ENCODE measurements around the gene CNTNAP5.

CNTNAP5 gene

GRCh38 chr2:124080281-124081153 is 55.4 kb downstream of the CNTNAP5 start:
- Mint-ChIP-seq H3K4me3 (no peak overlapping the region), H3K27ac (no peak overlapping the region), H3K36me3 (ENCODE audit: insufficient read depth) (no peaks in the 10 kb centered on the region), H3K9me3 (peaks cover 2 to 5% of the 10 kb centered on the region in 2 donors), H3K27me3 (no peaks in the 10 kb centered on the region), H3K4me1 (ENCODE audit: low read depth in 2 of 2) (no peaks in the 10 kb centered on the region)
- ATAC-seq (replicated peaks) (no peak), DNase-seq (no peak)

- Mint-ChIP-seq H3K27me3 (no peaks in the 10 kb centered on the region), H3K4me1 (ENCODE audit: low read depth in 2 of 2) (no peaks in the 10 kb centered on the region), H3K27ac (no peak overlapping the region), H3K36me3 (ENCODE audit: insufficient read depth) (no peaks in the 10 kb centered on the region), H3K9me3 (peaks cover 5% of the 10 kb centered on the region in 2 donors), H3K4me3 (no peak overlapping the region)
- ATAC-seq (replicated peaks) (no peak), DNase-seq (no peak)
Observed at GRCh38 chr2:124081154-124081716, 56.1 kb downstream of the CNTNAP5 start.

- Mint-ChIP-seq H3K36me3 (ENCODE audit: insufficient read depth) (no peaks in the 10 kb centered on the region), H3K27me3 (no peaks in the 10 kb centered on the region), H3K4me1 (ENCODE audit: low read depth in 2 of 2) (no peaks in the 10 kb centered on the region), H3K4me3 (no peak overlapping the region), H3K9me3 (peaks cover 11 to 12% of the 10 kb centered on the region in 2 donors), H3K27ac (no peak overlapping the region)
- ATAC-seq (replicated peaks), result no peak
- DNase-seq, result no peak
Observed at GRCh38 chr2:124088616-124089015, 63.5 kb downstream of the CNTNAP5 start.

DNA sequence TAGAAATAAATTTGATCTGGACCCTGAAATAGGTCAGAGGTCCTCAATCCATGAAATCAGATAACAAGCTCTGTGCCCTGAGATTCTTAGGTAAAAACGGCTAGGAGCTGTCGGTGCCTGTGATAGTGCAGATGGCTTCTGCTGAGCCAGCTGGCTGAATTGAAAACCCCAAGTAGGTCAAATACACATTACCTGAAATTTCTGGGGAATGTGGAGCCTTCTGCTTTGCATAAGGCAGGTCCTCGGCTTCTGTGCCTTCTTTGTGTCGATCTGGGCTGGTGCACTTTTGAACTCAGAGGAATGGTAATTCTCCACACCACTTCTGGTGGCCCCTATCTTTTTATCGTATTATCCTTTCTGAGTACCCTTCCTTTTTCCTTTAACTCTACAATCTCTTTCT is 66.6 kb downstream of the CNTNAP5 start:
- H3K27me3 Mint-ChIP-seq, result no peaks in the 10 kb centered on the region
- no peaks in the 10 kb centered on the region for H3K36me3 Mint-ChIP-seq (ENCODE audit: insufficient read depth)
- no peaks in the 10 kb centered on the region for H3K4me1 Mint-ChIP-seq (ENCODE audit: low read depth in 2 of 2)
- peaks cover 7 to 12% of the 10 kb centered on the region in 2 donors for H3K9me3 Mint-ChIP-seq
- H3K4me3 Mint-ChIP-seq, result no peak overlapping the region
- ATAC-seq (replicated peaks) (no peak), DNase-seq (no peak)
- H3K27ac Mint-ChIP-seq, result no peak overlapping the region

DNA sequence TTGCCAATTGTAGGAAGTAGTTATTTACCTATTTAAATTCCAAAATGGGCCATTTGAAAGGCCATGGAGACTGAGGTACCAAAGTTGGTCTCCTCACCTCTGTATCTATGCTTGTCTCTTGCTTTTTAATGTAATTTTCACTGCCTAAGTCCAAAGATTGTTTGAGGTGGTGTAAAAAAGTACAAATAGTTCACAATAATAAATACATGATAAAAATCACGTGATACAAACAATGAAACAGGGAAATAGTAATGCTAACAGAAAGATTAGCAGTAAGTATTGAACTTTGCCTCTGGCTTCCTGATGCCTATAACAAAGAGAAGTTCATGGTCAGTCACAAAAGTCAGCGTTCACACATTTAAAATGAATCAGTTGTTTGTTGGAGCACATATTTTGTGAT is 67.6 kb downstream of the CNTNAP5 start:
- Mint-ChIP-seq H3K4me1 (ENCODE audit: low read depth in 2 of 2) (no peaks in the 10 kb centered on the region), H3K36me3 (ENCODE audit: insufficient read depth) (no peaks in the 10 kb centered on the region), H3K9me3 (peaks cover 7 to 12% of the 10 kb centered on the region in 2 donors), H3K27me3 (no peaks in the 10 kb centered on the region), H3K27ac (no peak overlapping the region), H3K4me3 (no peak overlapping the region)
- no peak for ATAC-seq (replicated peaks)
- DNase-seq, result no peak

- Mint-ChIP-seq H3K36me3 (ENCODE audit: insufficient read depth) (no peaks in the 10 kb centered on the region), H3K4me3 (no peak overlapping the region), H3K27ac (no peak overlapping the region), H3K9me3 (peaks cover 2 to 7% of the 10 kb centered on the region in 2 donors), H3K27me3 (no peaks in the 10 kb centered on the region), H3K4me1 (ENCODE audit: low read depth in 2 of 2) (no peaks in the 10 kb centered on the region)
- DNase-seq (no peak), ATAC-seq (replicated peaks) (no peak)
Observed at GRCh38 chr2:124104914-124105313, 79.8 kb downstream of the CNTNAP5 start.

DNA sequence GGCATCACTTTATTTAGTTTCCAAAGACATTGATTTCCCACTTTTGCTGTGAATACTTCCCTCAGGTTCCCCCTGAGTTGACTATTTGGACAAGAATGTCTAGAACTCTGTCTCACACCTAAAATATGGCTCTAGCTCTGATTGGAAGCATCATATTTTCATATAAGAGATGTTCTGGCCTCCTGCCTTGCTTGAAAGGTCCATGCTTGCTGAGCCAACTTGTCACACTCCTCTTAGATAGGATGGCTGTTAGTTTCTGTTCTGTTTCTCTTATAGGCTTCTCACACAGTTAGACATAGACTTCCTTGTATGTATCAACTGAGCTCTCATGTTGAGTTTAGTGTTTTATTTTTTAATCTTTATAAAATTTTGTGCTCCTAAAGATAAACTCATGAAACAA is 87.1 kb downstream of the CNTNAP5 start:
- Mint-ChIP-seq H3K9me3 (peaks cover 6% of the 10 kb centered on the region in 2 donors), H3K4me3 (no peak overlapping the region), H3K4me1 (ENCODE audit: low read depth in 2 of 2) (no peaks in the 10 kb centered on the region), H3K27me3 (no peaks in the 10 kb centered on the region), H3K27ac (no peak overlapping the region), H3K36me3 (ENCODE audit: insufficient read depth) (no peaks in the 10 kb centered on the region)
- ATAC-seq (replicated peaks) (no peak), DNase-seq (no peak)

- peaks cover 6% of the 10 kb centered on the region in 2 donors for H3K9me3 Mint-ChIP-seq
- H3K4me3 Mint-ChIP-seq, result no peak overlapping the region
- H3K27ac Mint-ChIP-seq, result no peak overlapping the region
- H3K4me1 Mint-ChIP-seq (ENCODE audit: low read depth in 2 of 2), result no peaks in the 10 kb centered on the region
- DNase-seq (no peak), ATAC-seq (replicated peaks) (no peak)
- no peaks in the 10 kb centered on the region for H3K36me3 Mint-ChIP-seq (ENCODE audit: insufficient read depth)
- H3K27me3 Mint-ChIP-seq, result no peaks in the 10 kb centered on the region
Observed at GRCh38 chr2:124112966-124113365, 87.9 kb downstream of the CNTNAP5 start.

DNA sequence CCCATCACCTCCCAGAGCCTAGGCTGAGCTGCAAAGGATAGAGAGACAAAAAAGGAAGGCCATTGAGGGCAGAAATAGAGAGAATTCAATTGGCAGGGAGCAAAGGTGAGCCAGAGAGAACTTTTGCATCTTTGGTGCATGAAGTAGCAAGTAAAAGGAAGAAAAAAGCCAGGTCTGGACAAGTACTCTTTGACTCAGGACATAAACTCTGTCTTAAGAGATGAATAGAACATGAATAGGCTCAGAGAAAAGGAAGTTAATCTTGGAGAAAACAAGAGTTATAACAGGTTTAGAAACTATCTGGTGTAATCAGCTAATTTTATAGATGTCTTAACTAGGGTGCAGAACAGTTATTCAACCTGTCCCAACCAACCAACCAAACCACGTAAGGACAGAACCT is 95.2 kb downstream of the CNTNAP5 start:
- Mint-ChIP-seq H3K27me3 (no peaks in the 10 kb centered on the region), H3K36me3 (ENCODE audit: insufficient read depth) (no peaks in the 10 kb centered on the region), H3K4me1 (ENCODE audit: low read depth in 2 of 2) (no peaks in the 10 kb centered on the region), H3K9me3 (peaks cover 6 to 15% of the 10 kb centered on the region in 2 donors), H3K27ac (no peak overlapping the region), H3K4me3 (no peak overlapping the region)
- ATAC-seq (replicated peaks) (no peak), DNase-seq (no peak)

- no peaks in the 10 kb centered on the region for H3K27me3 Mint-ChIP-seq
- no peaks in the 10 kb centered on the region for H3K4me1 Mint-ChIP-seq (ENCODE audit: low read depth in 2 of 2)
- H3K27ac Mint-ChIP-seq, result no peak overlapping the region
- ATAC-seq (replicated peaks), result no peak
- H3K4me3 Mint-ChIP-seq, result no peak overlapping the region
- no peaks in the 10 kb centered on the region for H3K36me3 Mint-ChIP-seq (ENCODE audit: insufficient read depth)
- DNase-seq, result no peak
- peaks cover 6 to 22% of the 10 kb centered on the region in 2 donors for H3K9me3 Mint-ChIP-seq
Observed at GRCh38 chr2:124121106-124121505, 96.0 kb downstream of the CNTNAP5 start.

- Mint-ChIP-seq H3K27ac (no peak overlapping the region), H3K4me1 (ENCODE audit: low read depth in 2 of 2) (no peaks in the 10 kb centered on the region), H3K36me3 (ENCODE audit: insufficient read depth) (no peaks in the 10 kb centered on the region), H3K27me3 (no peaks in the 10 kb centered on the region), H3K4me3 (no peak overlapping the region), H3K9me3 (peaks cover 6 to 23% of the 10 kb centered on the region in 2 donors)
- no peak for DNase-seq
- ATAC-seq (replicated peaks), result no peak
Observed at GRCh38 chr2:124121760-124122275, 96.7 kb downstream of the CNTNAP5 start.

GRCh38 chr2:124122340-124122739 is 97.3 kb downstream of the CNTNAP5 start:
- no peak overlapping the region for H3K27ac Mint-ChIP-seq
- no peaks in the 10 kb centered on the region for H3K27me3 Mint-ChIP-seq
- peaks cover 4 to 23% of the 10 kb centered on the region in 2 donors for H3K9me3 Mint-ChIP-seq
- no peaks in the 10 kb centered on the region for H3K36me3 Mint-ChIP-seq (ENCODE audit: insufficient read depth)
- no peaks in the 10 kb centered on the region for H3K4me1 Mint-ChIP-seq (ENCODE audit: low read depth in 2 of 2)
- ATAC-seq (replicated peaks) (no peak), DNase-seq (no peak)
- H3K4me3 Mint-ChIP-seq, result no peak overlapping the region

DNA sequence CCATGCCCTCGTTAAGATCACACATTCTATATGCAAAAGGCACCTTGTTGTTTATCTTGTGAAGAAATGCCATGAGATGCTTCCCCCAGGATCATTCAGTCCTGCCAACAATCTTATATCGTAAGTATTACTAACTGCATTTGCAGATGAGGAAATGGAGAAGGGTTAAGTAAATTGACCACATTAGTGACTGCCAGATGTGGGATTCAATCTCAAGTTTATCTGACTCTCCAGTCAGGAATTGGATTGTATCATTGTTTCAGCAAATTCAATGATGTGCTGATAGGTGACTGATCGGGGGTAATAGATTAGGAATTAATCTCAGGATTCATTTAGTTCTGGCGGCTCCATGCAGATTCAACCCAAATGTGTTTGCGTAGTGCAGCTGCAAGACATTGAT is 106.2 kb downstream of the CNTNAP5 start:
- no peaks in the 10 kb centered on the region for H3K9me3 Mint-ChIP-seq
- no peak overlapping the region for H3K27ac Mint-ChIP-seq
- no peaks in the 10 kb centered on the region for H3K27me3 Mint-ChIP-seq
- H3K36me3 Mint-ChIP-seq (ENCODE audit: insufficient read depth), result no peaks in the 10 kb centered on the region
- no peak for DNase-seq
- no peaks in the 10 kb centered on the region for H3K4me1 Mint-ChIP-seq (ENCODE audit: low read depth in 2 of 2)
- ATAC-seq (replicated peaks), result no peak
- no peak overlapping the region for H3K4me3 Mint-ChIP-seq

GRCh38 chr2:124136110-124136509 is 111.0 kb downstream of the CNTNAP5 start:
- Mint-ChIP-seq H3K9me3 (peaks cover 0 to 4% of the 10 kb centered on the region in 2 donors), H3K27me3 (no peaks in the 10 kb centered on the region), H3K36me3 (ENCODE audit: insufficient read depth) (no peaks in the 10 kb centered on the region), H3K4me1 (ENCODE audit: low read depth in 2 of 2) (no peaks in the 10 kb centered on the region), H3K27ac (no peak overlapping the region), H3K4me3 (no peak overlapping the region)
- ATAC-seq (replicated peaks) (no peak), DNase-seq (no peak)
